MCF 10A (cell line): ENCODE measurements around the gene SAMHD1. TPM values are rescaled to one million over a fixed set of nuclear protein-coding genes. Genes with fewer than 3 reads are reported as not detected.

Source experiments
- BruUV-seq: library from RNA; stranded (reverse); fragments of 400-500 nt; replicated peaks from 2 replicates; lab custom pipeline; 2021; lab: Mats Ljungman, UMichigan
- CTCF ChIA-PET: fragments of 300-600 bp; sonication (Branson Sonifier 250); formaldehyde crosslinking; extraction: SDS; loops from one replicate; lab custom pipeline; 2021; ENCODE audit warnings: antibody characterized with exemption, inconsistent platforms; lab: Yijun Ruan, JAX
- POLR2A ChIA-PET: fragments of 300-600, 350-650 bp; sonication (Branson Sonifier 250); formaldehyde crosslinking; extraction: SDS; loops from one replicate; lab custom pipeline; 2020; ENCODE audit warnings: antibody characterized with exemption, inconsistent platforms; lab: Yijun Ruan, JAX
- DNase-seq: peaks from one replicate; pipeline ENCODE4 v3.0.0-alpha.2; 2018; ENCODE audit not compliant: unreplicated experiment
- H3K27ac Mint-ChIP-seq: one replicate; pipeline ENCODE4 v1.8.0; 2022; ENCODE audit warnings: mild to moderate bottlenecking, low read depth, mixed read lengths; ENCODE audit not compliant: unreplicated experiment
- H3K27me3 Mint-ChIP-seq: one replicate; pipeline ENCODE4 v1.8.0; 2022; ENCODE audit warnings: mixed read lengths; ENCODE audit not compliant: insufficient read depth, unreplicated experiment
- H3K36me3 Mint-ChIP-seq: one replicate; pipeline ENCODE4 v1.8.0; 2022; ENCODE audit warnings: mild to moderate bottlenecking, moderate library complexity, mixed read lengths; ENCODE audit not compliant: insufficient read depth, unreplicated experiment
- H3K4me1 Mint-ChIP-seq: one replicate; pipeline ENCODE4 v1.8.0; 2022; ENCODE audit warnings: mixed read lengths; ENCODE audit not compliant: insufficient read depth, unreplicated experiment
- H3K4me3 Mint-ChIP-seq: one replicate; pipeline ENCODE4 v1.8.0; 2022; ENCODE audit warnings: mild to moderate bottlenecking, moderate library complexity, mixed read lengths; ENCODE audit not compliant: unreplicated experiment
- H3K9me3 Mint-ChIP-seq: one replicate; pipeline ENCODE4 v1.8.0; 2022; ENCODE audit warnings: mixed read lengths; ENCODE audit not compliant: unreplicated experiment
- intact Hi-C: fragments of 100-400 bp; cut with micrococcal nuclease; formaldehyde crosslinking; loops from 2 replicates; pipeline ENCODE4 v1.14.1; 2022
- total RNA-seq: library from RNA; stranded (reverse); gene quantifications from 2 replicates; pipeline ENCODE4 v1.2.3, GENCODE V29; 2022
- TF ChIP-seq, protein P1 (sequence below): fragments of 200-600 bp; IDR thresholded peaks from one replicate; pipeline ENCODE4 v1.8.0; 2022; ENCODE audit warnings: antibody characterized with exemption, mild to moderate bottlenecking; ENCODE audit not compliant: unreplicated experiment

Gene SAMHD1
- total RNA-seq, 1 experiment from 2014 or later = 2.6 TPM

DNA sequence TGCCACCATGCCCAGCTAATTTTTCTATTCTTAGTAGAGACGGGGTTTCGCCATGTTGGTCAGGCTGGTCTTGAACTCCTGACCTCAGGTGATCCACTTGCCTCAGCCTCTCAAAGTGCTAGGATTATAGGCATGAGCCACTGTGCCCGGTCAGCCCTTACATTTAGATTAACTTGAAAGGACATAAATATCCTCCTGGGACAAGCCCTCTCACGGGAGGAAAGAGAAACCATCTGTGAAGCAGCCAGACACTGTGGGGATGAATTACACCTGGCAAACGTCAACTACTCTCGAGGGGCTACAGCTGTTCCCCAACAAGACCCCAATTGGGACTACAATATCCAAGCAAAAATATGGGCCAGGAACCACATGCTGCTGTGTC lies 32.7 kb upstream of the SAMHD1 start:
- Mint-ChIP-seq H3K4me1 (no peaks in the 10 kb centered on the region), H3K27me3 (no peaks in the 10 kb centered on the region), H3K9me3 (no peaks in the 10 kb centered on the region), H3K27ac (no peak overlapping the region), H3K4me3 (no peak overlapping the region), H3K36me3 (no peaks in the 10 kb centered on the region)
- no peak for DNase-seq
- ChIA-PET POLR2A (no interaction called here), CTCF (no interaction called here)
- TF ChIP-seq, protein P1, sequence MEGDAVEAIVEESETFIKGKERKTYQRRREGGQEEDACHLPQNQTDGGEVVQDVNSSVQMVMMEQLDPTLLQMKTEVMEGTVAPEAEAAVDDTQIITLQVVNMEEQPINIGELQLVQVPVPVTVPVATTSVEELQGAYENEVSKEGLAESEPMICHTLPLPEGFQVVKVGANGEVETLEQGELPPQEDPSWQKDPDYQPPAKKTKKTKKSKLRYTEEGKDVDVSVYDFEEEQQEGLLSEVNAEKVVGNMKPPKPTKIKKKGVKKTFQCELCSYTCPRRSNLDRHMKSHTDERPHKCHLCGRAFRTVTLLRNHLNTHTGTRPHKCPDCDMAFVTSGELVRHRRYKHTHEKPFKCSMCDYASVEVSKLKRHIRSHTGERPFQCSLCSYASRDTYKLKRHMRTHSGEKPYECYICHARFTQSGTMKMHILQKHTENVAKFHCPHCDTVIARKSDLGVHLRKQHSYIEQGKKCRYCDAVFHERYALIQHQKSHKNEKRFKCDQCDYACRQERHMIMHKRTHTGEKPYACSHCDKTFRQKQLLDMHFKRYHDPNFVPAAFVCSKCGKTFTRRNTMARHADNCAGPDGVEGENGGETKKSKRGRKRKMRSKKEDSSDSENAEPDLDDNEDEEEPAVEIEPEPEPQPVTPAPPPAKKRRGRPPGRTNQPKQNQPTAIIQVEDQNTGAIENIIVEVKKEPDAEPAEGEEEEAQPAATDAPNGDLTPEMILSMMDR = no peak
- intact Hi-C loops = no loop called here
- BruUV-seq = no TSS peak

DNA sequence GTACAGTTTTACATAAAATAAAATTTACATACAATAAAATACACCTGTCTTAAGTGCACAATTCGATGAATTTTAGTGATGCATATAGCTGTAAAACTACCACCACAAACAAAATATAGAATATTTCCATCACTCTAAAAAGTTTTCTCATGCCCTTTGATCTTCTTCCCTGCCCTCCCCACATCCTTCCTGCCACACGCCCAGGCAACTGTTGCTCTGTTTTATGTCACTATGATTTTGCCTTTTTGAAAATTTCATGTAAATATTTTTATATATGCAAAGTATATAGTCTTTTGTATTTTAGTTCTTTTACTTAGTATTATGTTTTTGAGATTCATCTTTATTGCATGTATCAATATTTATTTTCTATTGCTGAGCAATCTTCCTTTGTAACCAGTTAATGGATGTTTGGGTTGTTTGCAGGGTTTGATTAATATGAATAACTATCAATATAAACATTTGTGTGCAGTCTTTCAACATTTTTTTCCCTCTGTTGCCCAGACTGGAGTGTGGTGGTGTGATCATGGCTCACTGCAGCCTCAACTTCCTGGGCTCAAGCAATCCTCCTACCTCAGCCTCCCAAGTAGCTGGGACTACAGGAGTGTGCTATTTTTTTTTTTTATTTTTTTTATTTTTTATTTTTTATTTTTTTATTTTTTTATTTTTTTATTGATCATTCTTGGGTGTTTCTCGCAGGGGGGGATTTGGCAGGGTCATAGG lies 23.8 kb upstream of the SAMHD1 start:
- TF ChIP-seq, protein P1 = no peak
- Mint-ChIP-seq H3K27ac (no peak overlapping the region), H3K27me3 (no peaks in the 10 kb centered on the region), H3K9me3 (no peaks in the 10 kb centered on the region), H3K36me3 (no peaks in the 10 kb centered on the region), H3K4me3 (no peak overlapping the region), H3K4me1 (no peaks in the 10 kb centered on the region)
- ChIA-PET CTCF (no interaction called here), POLR2A (interaction anchor here (0.8 kb wide), 1 partner anchor 538 kb away, joined by 3 read pairs; no protein-coding TSS in a partner anchor)
- no TSS peak for BruUV-seq
- no peak for DNase-seq
- intact Hi-C loops = no loop called here

DNA sequence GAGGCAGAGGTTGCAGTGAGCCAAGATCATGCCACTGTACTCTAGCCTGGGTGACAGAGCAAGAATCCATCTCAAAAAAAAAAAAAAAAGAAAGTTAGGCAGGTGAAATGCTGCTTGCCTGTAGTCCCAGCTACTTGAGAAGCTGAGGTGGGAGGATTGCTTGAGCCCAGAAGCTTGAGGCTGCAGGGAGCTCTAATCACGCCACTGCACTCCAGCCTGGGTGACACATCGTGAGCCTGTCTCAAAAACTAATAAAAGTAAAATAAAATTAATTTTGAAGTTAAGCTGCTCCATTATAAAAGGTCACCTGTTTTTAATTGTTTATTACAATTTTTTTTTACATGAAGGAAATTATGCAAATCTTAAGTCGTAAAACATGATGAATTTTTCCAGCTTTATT lies 23.2 kb upstream of the SAMHD1 start:
- H3K36me3 Mint-ChIP-seq = no peaks in the 10 kb centered on the region
- ChIA-PET POLR2A (interaction anchor here (0.8 kb wide), 1 partner anchor 538 kb away, joined by 3 read pairs; no protein-coding TSS in a partner anchor), CTCF (interaction anchor here (0.6 kb wide), 1 partner anchor 146 kb away, joined by 3 read pairs; no protein-coding TSS in a partner anchor)
- intact Hi-C loops = no loop called here
- TF ChIP-seq, protein P1 = no peak
- H3K27me3 Mint-ChIP-seq = no peaks in the 10 kb centered on the region
- no peak for DNase-seq
- no peak overlapping the region for H3K27ac Mint-ChIP-seq
- no peak overlapping the region for H3K4me3 Mint-ChIP-seq
- H3K4me1 Mint-ChIP-seq = no peaks in the 10 kb centered on the region
- BruUV-seq = no TSS peak
- no peaks in the 10 kb centered on the region for H3K9me3 Mint-ChIP-seq

DNA sequence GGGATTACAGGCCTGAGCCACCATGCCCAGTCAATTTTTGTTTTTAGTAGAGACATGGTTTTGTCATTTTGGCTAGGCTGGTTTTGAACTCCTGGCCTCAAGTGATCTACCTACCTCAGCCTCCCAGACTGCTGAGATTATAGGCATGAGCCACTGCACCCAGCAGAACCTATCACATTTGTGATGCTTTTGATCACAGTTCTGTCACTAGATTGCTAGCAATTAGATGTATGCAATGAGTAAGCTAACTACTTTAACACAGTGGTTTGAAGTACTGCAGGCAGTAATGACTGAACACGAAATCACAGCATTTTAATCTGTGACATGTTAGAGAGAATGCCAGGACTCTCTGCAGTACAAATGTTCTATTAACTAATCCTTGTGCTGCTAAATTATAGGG lies 19.6 kb upstream of the SAMHD1 start:
- no peaks in the 10 kb centered on the region for H3K36me3 Mint-ChIP-seq
- BruUV-seq = no TSS peak
- no peak overlapping the region for H3K27ac Mint-ChIP-seq
- no peak for DNase-seq
- H3K4me1 Mint-ChIP-seq = no peaks in the 10 kb centered on the region
- intact Hi-C loops = no loop called here
- CTCF ChIA-PET = no interaction called here
- H3K9me3 Mint-ChIP-seq = no peaks in the 10 kb centered on the region
- H3K27me3 Mint-ChIP-seq = no peaks in the 10 kb centered on the region
- TF ChIP-seq, protein P1 = no peak
- POLR2A ChIA-PET = interaction anchor here (0.6 kb wide), 1 partner anchor 208 kb away, joined by 3 read pairs; the partner anchor contains the start of gene RPN2
- no peak overlapping the region for H3K4me3 Mint-ChIP-seq
